Breast epithelium (tissue), 3 donors: ENCODE measurements around the gene DIPK1C.

Experiments used
- CTCF ChIP-seq, 3 donors: fragments of 450-650 bp; IDR thresholded peaks; one replicate each; pipeline ENCODE4 v1.5.1; 2016 to 2017; ENCODE audit warnings: antibody characterized with exemption in 3 of 3, mild to moderate bottlenecking in 3 of 3, moderate library complexity in 3 of 3
- POLR2A ChIP-seq: fragments of 450-650 bp; IDR thresholded peaks from one replicate; pipeline ENCODE4 v1.6.1; 2016; ENCODE audit warnings: antibody characterized with exemption, mild to moderate bottlenecking, moderate library complexity
- POLR2AphosphoS5 ChIP-seq, 3 donors: sonication (generic); formaldehyde crosslinking; IDR thresholded peaks; one replicate each; pipeline ENCODE4 v1.6.1; 2017; ENCODE audit warnings: antibody characterized with exemption in 3 of 3

- no peak for TF ChIP-seq CTCF (IDR thresholded peaks at IDR 0.05)
- TF ChIP-seq POLR2A, result no peak
- no peak for TF ChIP-seq POLR2AphosphoS5 (IDR thresholded peaks at IDR 0.05)
Measured at GRCh38 chr18:74436158-74436769, 20.8 kb downstream of the DIPK1C start.
